T follicular helper cell (primary cell): ENCODE measurements around the gene SASH3.
A peak's percentile ranks its signal among the peaks of the same experiment; 100 is the strongest.

Experiments used
- DNase-seq: peaks from one replicate; pipeline ENCODE4 v3.0.0-alpha.2; 2020; ENCODE audit warnings: low read depth

Gene SASH3

DNA sequence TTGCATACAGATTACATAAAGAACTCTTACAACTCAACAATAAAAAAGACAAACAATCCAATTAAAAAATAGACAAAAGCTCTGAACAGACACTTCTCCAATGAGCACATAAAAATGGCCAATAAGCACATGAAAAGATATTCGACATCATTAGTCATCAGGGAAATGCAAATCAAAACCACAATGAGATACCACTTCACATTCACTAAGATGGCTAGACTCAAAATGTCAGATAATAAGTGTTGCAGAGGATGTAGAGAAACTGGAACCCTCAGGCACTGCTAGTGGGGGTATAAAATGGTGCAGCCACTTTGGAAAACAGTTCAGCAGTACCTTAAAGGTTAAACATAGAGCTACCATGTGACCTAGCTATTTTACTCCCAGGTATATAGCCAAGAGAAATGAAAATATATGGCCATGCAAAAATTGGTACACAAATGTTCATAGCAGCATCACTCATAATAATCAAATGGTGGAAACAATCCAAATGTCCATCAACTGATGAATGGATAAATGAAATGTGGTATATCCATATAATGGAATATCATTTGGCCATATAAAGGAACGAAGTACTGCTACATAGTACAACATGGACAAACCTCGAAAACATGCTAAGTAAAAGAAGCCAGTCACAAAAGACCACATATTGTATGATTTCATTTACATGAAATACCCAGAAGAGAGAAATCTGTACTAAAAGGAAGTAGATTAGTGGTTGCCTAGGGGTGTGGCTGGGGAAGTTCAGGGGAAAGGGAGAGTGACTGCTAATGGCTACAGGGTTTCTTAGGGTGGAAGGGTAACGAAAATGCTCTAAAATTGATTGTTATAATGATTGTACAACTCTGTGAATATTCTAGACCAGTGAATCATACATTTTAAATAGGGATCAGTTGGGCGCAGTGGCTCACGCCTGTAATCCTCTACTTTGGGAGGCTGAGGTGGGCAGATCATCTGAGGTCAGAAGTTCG is 29.4 kb downstream of the SASH3 start:
- no peak for DNase-seq

DNA sequence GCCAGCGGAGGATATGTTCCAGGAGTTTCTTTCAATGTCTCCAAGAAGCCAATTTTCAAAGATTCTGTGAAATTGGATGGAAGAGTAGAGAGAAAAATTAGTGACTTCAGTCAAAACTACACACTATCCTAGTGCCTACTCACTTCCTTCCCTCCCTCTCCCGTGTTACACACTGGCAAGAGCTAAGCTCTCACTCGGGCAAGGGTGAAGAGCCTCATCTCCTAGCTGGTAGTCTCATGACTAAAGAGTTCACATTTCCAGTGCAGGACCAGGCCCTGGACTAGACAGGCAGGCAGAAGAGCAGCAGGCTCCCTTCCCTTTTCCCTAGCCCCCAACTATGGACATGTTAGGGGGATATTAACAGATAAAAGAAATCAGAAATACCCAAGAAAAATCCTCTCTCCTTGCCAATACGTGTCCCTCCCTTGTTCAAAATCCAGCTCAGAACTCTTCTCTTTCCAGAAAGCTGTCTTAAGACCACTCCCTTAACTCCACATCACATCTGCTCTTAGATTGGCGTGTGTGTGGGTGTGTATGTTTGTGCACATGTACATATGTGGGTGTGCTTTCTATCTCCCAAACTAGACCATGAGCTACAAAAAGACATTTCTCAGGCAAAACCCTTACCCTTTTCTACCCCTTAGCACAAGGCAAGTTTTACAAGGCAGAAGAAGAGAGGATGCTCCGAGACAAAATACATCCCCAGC is 34.1 kb downstream of the SASH3 start:
- no peak for DNase-seq

DNA sequence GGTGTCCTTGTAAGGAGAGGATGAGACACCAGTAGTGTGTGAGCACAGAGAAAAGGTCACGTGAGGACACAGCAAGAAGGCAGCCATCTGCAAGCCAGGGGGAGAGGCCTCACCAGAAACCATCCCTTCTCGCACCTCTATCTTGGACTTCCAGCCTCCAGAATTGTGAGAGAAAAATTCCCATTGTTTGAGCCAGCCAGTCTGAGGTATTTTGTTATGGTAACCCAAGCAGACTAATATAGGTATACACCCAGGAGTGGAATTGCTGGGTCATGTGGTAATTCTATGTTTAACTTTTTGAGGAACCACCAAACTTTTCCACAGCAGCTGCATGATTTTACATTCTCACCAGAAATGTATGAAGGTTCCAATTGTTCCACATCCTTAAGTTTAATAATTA is 38.4 kb downstream of the SASH3 start:
- DNase-seq: no peak

DNA sequence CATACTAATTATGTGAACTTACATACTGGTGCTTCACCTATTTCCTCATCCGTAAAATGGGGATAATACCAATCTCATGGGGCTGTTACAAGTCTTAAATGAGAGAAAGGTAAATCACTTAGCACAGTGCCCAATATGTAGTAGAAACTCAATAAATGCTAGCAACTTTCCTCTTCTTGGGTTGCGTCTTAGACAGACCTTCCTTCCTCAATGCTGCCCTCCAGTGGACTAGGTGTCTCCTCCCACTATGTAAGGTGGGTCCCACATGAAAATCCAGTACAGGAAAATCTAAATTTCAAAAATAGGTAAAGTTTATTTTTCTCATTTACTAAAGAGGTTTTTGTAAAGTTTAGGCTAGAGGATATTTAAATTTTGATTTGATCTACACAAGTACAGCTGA is 43.4 kb downstream of the SASH3 start:
- DNase-seq: peak; percentile 36

DNA sequence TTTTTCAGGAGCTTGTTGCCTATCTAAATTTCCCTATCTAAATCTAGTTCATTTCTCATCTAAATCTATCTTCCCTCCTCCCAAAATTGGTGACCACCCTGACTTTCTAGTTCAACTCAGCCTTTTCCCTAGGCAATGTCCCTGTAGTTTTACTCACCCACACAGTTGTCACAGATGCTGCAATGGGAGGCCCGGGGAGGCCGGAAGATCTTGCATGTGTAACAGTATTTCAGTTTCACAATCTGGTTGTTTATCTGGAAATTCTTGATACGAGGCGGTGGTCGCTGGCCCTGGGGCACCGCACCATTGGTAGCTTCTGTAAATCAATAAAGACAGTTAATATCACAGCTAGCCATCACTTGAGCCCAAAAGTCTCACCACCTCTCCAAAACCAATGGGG is 43.8 kb downstream of the SASH3 start:
- DNase-seq: no peak

DNA sequence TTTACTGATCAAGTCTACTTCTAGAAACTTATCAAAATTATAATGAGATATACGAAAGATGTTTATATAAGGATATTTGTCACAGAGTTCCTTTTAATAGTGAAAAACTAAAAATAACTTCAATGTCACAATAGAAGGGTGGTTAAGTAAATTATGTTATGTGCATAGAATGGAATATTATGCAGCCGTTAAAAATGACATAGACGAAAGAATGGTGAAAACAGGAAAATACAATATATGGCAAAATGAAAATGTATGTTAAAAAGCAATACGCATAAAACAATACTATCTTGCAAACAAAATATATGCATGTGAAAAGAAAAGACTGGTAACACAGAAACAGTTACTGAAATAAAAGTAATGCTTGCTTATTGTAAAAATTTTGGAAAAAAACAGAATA is 44.9 kb downstream of the SASH3 start:
- no peak for DNase-seq

DNA sequence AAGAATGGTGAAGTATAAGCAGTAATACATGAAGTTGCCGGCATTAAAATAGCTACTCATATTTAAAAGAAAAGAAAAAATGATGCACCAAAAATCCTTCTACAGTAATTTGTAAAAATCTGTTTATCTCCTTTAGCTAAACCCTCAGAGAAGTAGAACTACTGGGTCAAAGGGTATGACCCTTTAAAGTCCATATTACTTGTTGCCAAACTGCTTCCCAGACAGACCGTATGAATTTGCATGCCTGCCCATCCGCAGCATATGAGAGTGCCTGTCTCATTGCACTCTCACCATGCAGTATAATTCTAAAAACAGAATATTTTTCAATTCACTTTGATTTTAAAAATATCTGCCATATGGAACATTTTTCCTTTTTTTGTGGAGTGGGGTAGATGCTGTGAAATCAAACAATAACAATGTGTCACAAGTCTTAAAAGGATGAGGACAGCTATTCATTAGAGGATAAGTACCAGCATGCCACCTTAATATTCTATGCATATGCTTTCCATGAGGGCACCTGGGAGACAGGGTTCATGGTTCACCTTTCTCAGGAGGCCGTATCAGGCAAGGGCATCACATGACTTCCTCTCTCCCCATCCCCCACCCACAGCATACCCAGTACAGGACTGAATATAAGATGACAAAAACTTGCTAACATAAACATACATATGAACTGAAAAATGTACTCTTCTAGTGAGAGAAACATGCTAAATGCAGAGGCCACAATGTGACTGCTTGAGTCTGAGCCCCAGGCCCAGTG is 46.2 kb downstream of the SASH3 start:
- no peak for DNase-seq

DNA sequence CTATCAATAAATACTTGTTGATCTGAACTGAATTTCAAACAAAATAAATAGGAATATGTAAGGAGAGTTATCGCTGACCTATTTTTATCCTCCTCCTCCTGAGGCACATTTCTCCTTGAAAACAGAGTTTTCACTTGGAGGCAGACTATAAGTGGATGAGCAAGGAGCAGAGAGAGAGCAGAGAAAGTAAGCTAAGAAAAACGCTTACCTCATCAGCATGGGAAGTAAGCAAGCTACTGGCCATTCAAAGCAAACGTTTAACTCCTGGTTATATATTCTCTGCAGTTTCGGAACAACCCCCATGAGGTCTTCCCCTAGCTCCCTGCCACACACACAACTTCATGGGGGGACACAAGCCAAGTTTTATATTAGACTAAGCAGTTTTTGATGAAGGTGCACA is 50.7 kb downstream of the SASH3 start:
- no peak for DNase-seq

DNA sequence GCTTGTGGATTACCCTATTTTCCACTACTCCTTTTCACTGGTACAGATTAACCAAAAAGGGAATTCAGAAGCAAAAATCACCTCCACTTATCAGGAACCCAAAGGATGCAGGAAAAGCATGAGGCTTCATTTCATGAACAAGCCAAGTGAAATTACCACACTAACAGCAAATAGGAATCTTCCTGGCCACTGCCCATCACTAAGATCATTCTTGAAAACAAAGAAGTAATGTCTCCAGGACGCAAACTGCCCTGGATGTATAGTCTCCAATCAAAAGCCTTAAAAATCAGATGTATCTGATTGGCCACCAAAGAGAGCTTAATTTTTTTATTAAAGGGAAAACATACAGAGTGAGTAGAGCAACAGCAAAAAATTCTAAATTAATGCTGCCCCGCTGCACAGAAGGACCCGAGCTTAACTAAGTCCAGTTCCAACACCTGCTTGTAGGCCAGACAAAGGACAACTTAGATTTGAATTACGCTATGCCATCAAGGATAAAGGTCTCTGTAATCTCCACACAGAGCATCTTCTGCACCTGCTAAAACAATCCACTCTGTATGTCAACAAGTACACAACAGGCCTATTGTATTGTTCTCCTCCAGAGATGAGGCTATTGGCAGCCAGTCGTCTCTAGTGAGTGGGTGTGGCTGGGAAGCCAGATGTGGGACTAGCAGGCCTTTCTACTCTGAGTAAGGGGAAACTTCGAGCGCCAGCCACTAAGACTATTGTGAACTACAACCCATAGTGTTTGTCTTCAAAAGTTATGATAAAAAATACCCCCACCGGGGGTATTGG is 51.5 kb downstream of the SASH3 start:
- DNase-seq: no peak

DNA sequence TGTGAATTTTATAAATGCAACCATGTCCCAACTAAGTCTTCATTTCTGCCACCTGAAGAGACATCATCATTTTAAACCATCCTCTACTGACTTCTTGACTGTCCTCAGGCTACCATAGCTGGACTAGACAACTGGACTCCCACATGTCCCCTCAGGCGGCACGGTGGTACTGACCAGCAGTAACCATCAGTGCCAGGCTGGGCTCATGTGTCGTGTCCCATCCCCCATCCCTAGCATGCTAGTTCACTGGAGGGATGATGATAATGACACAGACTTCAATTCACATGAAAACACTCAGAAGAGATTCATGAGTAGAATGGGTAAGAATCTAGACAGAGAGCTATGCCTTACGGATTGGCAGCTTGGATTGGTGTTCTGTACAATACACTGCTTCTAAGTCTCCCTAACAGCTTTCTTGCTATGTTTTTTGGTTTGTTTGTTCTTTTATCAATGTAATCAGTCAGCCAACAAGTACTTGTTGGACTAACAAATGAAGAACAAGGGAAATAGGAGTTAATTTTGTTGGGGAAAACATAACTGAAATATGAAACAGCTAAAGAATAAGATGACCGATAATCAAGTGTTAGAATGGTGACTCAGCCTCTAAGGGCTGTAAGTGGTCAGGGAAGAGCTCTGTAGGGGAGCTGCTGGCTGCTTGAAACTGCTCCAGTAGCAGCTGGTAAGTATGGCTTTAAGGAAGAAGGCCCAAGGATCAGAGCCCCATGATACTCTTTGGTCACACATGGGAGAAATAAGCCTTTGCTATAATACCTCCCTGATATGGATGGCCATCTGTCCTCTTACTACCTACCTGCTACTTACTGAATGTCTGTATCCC is 53.6 kb downstream of the SASH3 start:
- DNase-seq: no peak

DNA sequence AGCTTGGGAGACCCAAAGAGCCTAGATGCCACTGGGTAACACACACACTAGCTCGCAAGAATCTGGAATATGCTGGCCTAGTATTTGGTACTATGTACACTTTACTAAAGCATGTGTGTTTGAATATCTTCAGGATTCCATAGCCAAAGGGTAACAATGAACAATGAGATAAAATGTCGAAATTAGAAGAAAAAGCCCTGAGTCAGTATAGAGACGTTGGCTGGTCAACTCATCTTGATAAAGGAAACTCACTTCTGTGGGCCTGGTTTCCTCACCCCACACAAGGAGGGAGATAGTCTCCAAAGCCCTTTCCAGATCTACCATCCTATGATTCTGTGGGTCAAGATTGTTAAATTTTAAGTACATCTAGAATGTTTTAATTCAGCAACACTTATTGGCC is 57.1 kb downstream of the SASH3 start:
- no peak for DNase-seq

DNA sequence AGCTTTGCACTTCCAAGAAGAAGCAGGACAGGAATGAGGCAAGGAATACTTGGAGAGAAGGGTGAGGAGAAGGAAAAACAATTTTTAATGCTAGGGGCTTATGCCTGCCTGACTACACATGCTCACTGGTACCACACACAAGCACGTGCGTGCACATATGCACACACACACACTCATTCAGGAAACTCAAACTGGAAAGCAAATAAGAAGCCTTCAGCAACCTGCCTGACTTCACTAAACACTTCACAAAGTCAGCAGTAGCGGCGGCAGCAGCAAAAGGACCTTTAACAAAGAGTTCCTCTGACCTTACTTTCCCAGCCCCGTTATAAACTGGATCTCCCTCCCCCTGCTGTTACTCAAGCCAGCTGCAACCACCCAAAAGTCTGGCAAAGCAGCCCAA is 60.6 kb downstream of the SASH3 start:
- no peak for DNase-seq

DNA sequence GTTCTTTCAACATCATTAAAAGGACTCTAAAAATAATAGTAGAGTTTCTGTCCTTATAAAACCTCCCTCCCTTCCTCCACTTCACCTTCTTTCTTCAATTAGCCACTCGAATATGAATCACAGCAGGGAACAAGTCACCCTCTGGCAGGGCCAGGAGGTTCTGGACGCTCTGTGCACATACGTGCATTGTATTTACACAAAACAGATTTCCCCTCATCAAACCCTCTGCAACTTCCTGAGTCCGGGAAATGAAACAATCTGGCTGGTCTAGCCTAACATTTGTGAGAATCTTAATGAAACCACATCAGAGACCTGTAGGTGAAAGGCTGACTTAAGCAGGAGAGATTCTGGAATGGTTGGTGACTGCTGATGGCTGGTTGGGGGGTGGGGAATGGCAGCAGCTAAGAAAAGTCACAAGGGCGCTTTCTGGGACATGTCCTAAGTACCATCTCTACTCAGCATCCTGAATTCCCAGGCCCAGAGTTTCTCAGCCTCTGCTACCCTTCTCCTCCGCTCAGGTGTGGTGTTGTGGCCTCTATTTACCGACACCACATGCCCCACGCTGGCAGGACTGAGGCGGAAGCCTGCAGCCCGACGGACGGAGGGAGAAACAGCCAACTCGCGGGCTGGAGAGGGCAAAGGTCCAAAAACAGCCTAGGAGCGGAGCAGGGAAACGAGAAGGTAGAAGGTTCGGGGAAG is 62.9 kb downstream of the SASH3 start:
- DNase-seq: no peak

DNA sequence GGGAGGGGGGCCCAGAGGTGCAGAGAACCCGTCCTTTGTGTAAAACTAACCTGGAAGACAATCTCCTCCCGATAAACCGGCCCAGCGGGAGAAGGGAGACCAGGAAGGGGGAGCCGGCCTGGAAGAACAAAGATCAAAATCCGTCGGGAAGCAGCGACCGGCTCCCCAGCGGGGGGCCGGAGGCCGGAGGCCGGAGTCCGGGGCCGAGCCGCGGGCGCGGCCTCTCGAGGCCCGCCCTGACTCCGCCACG is 63.4 kb downstream of the SASH3 start:
- DNase-seq: no peak

DNA sequence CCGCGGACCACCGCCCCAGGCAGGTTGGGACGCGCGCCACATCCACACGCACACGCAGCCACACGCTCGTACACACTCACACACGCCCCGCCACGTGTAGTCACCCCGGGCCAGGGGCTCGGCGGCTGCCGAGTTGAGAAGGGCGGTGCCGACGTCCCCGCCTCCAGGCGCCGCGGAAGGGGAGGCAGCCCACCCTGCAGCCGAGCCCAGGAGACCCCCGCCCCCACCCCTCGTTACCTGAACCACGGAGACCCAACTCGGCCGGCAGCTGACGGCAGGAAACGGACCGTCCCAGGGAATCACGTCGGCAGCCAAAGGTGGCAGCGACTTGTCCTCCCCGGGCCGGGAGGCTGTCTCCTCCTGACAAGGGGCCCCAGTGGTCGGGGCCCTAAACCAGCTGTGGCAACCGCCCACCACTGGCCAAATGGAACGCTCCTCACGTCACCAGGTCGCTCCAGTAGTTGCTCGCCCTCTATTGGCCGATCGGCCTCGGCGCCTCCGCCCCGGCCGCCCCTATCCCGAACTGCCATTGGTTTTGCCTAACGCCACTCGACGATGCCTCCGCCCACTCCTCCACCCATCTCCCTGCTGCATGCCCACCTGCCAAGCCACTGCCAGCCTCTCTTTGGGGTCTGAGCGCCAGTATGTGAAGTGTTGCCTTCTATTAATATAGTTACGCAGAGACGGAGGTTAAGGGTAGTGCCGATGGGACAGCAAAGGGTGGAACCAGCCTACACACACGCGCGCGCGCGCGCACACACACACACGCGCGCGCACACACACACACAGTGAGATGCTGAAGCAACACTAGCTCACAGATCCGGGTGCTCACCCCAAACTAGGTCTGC is 63.9 kb downstream of the SASH3 start, which contains the start of gene ZDHHC9:
Gene ZDHHC9, minus strand, starts transcription at position 428 of the 848 bp plus-strand sequence. CDS start 1,941 bp downstream, outside the sequence.
- DNase-seq: peak; percentile 79
